Effector CD4-positive, alpha-beta T cell (primary cell): ENCODE measurements around the gene CEP164.
"Not testable (repeated sequence)": the region's sequence is repeated elsewhere in the genome, so short reads cannot be mapped to it uniquely, and the experiment has no call there.

Experiments
- DNase-seq: peaks from one replicate; pipeline ENCODE4 v3.0.0-alpha.2; 2020

Gene CEP164

DNA sequence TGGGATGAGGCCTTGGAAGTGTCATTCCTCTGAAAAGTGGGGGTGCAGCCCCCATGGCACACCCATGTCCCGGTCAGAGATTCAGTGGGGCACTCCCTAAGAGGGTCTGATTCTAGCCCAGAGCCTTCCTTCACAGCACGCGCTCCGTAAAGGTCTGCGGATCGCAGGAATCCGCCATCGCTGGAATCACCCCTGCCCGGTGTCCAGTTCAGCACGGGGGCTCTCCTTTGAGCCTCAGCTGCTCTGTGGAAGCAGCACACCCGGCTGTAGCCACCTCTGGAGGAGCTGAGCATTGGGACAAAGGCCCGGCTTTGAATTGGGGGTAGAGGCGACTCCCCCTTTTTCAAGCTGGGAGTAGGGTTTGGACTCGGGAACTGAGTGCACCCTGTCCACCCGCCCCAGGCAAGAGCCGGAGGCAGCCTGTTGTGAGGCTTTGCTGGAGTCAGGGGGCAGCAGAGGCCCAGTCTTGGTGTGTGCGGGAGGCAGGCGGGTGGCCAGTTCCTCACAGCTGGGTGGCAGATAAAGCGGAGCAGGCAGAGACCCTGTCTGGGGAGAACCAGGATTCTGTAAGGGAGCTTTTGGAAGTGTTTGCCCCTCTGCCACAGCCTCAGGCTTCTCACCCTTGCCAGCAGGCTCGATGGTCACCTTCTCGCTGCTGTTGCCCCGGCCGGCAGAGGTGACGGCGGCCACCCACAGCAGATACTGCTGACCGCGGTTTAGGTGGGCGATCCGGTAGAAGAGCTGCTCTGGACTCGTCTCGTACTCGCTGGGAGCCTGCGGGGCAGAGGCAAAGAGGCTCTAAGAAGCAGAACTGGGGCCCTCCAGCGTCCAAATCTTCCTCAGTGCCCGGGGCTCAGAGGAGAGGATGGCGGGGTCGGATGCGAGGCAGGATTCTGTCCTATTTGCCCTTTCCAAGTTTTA lies 115.9 kb downstream of the CEP164 start:
- DNase-seq: no peak

DNA sequence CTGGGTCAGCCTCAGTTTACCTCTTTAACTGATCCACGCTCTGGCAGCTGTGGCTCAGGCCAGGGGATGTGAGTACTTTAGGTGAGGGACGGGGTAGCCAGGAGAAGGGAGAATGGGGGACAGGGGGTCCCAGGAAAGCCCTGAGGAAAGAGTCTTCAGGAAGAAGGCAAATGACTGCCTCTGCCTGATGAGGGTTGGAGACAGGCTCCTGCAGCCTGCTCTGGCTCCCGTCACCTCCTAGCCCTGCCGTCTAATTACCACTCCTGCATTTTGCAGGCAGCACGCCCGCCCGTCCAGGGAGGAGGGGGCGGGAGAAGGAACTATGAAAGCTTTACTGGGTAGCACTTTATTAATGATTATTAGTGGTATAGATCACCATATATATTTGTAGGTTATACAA lies 116.6 kb downstream of the CEP164 start:
- no peak for DNase-seq

DNA sequence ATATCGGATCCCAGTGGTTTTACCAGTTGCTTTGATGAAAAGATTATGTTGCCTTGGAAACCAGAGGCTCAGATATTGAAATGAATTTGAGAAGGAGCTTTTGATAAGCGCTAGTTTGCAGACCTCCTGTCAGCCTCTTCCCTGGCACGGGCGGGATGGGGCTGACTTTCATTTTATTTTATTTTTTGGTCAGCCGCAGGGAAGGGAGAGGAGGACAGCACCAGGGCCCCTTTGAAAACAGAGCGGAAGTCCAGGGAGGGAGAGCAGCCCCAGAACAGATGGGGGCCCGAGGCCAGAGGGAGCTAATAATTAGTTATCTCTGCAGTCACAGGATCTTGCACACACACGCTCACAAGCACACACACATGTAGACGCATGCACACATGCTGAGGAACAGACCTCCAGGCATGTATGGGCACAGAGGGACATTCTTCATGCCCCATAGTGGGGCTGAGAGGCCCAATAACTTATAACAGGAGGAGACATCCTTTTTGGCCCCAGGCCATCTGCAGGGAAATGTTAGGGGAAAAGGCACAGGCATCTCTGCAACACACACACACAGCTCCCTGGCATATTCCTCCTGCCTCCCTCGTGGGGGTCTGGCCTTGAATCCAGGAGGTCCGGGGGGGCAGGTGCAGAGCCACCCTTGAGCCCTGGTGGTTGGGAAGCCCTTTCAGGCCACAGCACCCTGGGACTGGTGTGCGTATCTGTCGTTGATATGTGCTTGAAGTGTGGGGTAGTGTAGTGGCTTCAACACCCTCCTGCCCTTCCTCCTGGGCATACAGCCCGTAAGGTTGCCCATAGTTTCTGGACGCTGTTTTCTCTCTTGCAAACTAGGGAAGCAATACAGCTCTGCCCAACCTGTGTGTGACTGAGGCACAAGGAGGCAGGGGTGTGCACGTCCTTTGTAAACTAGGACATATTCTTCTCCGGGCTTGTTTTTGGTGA lies 117.3 kb downstream of the CEP164 start:
- DNase-seq: no peak

DNA sequence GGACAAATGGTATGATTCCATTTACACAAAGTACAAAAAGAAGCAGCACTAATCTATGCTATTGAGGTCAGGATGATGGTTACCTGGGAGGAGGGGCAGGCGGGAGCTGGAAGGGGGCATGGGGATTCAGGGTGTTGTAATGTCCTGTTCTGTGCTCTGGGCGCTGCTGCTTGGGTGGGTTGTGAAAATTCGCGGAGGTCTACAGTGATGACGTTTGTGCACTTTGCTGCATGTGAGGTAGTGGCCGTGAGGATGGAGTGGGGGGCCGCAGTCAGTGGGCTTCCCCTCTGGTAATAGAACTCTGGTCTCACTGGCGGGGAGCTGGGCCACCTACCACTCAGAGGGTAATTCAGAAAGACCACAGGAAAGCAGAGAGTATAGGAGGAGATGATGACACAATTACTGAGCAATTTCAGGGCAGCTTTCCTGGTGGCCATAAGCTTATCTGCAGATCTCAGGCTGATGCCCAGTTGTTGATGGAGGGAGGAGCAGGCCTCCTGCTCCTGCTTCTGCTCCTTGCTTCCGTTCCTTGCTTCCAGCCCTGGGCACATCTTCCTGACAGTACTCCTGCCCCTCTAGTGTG lies 121.5 kb downstream of the CEP164 start:
- DNase-seq: no peak

- no peak for DNase-seq
These were observed 126.4 kb downstream of the CEP164 start for GRCh38 chr11:117453886-117454563.

DNA sequence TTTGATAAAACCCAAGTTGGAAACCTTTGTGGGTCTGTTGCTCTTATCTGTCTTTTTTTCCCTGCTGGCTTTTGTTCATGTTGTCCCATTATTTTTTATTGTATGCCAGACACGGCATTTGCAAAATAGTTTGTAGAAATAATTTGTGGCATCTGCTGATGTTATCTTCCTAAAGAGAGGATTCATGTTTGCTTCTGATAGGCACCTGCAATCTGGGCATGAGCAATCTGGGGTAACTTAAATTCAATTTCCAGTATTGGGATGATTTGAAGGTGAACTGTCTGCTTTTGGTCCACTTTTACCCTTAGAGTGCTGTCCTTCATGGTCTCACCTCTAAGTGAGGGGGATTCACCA lies 126.9 kb downstream of the CEP164 start:
- no peak for DNase-seq

DNA sequence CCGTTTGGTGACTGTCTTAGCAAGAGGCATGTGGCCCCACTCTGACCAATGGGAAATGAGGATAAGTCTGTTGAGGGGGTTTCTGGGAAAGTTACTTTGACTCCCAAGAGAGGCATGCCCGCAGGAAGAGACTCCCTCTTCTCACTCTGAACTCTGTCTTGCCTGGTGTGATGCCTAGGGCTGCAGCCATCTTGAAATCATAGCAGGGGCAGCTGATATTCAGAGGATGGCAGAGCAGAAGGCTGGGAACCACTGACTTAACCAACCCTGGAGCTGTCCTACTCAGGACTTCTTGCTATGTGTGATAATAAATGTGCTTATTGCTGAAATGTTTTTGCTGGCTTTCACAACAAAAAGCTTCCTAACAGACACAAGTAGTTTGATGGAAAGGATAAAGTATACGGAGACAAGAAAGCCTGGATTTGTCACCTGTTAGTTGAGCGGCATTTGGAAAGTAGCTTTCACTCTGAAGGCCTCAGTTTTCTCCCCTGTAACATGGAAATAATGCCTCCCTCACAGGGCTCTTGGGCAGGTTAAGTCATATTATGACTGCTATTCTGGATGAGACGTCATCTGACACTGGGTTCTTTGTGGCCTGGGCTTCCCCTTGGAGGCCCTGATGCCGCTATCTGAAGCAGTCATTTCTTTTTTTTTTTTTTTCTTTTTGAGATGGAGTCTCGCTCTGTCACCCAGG lies 128.5 kb downstream of the CEP164 start:
- no peak for DNase-seq

DNA sequence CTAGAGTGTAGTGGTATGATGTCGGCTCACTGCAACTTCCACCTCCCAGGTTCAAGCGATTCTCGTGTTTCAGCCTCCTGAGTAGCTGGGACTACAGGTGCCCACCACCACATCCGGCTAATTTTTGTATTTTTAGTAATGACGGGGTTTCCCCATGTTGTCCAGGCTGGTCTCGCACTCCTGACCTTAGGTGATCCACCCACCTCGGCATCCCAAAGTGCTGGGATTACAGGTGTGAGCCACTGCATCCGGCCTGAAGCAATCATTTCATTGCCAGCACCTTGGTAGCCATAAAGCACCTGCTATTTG lies 129.0 kb downstream of the CEP164 start:
- DNase-seq: not testable (repeated sequence)

DNA sequence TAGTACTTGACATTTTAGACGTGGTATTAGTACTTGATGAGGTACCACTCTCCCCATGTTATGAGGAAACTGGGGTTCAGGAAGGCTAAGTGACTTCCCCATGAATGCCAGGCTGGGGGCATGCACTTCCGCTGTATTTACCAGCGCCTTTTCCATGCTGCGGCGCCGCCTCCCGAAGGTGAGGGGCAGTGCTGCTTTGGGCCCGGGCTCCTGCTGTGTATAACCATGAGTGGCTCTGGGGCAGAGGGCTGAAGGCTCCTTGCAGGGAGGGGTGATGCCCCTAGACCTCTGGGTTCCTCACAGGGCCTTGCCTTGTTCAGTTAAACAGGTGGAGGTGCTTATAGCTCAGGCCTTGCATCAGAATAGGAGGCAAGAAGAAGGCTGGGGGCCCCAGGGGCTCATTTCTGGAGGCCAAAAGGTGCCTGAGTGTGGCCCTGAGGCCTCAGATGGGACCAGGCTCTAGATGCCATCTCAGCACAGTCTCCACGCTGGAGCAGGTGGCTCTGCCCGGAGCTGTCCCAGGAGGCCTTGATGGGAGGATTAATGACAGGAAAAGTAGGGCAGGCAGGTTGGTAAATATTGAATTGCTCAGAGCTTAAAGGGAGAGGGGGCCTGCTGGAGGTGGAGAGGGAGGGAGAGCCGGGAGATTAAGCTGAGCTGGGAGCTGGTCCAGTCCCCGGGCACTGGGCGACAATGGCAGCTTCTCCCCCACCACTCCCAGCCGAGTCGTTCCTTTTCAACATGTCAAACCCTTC lies 129.6 kb downstream of the CEP164 start:
- no peak for DNase-seq

- no peak for DNase-seq
These were observed 130.2 kb downstream of the CEP164 start for GRCh38 chr11:117457835-117458234.

- DNase-seq: no peak
These were observed 130.8 kb downstream of the CEP164 start for GRCh38 chr11:117458275-117459122.

- no peak for DNase-seq
These were observed 131.7 kb downstream of the CEP164 start for GRCh38 chr11:117459123-117459978.

DNA sequence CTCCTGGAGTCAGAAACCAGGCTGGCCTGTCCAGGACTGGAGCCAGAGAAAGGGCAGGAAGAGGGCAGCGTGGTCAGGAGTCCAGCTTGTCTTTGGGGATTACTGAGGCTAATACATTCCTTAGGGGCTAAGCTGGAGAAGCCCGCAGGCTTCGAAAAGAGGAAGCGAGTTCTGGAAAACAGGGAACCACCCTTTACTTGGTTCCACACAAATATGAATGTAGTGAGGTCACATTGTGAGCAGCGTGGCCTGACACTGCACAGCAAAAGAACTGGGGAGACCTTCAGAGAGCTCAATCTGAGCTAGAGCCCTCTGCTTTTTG lies 132.3 kb downstream of the CEP164 start:
- no peak for DNase-seq

DNA sequence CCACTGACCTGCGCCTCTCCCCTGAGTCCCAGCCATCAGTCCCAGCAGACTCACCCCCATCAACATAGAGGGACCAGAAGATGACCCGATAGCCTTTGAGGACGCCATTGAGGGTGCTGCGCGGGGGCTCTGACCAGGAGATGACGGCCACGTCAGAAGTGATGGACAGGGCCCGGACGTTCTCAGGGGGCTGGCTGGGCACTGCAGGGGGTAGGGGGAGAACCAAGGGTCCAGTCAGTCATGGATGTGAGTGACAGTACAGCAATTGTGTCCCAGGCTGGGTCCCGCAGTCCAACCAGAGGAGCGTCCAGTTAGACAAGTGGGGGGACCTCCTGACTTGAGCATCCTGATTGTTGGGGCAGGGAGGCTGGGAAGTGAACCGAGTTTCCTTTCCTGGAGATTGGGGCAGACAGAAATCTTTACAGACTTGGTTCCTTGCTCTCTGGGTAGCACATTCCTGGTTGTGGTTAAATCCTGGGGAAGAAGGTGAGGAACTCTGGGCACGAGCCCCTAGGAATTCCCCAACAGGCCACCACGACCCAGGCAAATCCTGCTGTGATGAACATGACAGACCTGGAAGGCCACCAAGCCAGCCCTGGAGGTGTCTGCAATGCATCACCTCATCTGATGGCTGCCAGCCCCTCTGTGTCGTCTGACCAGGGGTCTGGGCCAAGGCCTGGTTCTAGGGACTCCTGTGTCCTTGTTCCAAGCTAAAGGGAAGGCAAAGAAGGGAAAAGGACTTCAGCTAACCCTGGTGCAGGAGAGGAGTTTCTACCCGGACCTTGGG lies 133.9 kb downstream of the CEP164 start:
- no peak for DNase-seq

DNA sequence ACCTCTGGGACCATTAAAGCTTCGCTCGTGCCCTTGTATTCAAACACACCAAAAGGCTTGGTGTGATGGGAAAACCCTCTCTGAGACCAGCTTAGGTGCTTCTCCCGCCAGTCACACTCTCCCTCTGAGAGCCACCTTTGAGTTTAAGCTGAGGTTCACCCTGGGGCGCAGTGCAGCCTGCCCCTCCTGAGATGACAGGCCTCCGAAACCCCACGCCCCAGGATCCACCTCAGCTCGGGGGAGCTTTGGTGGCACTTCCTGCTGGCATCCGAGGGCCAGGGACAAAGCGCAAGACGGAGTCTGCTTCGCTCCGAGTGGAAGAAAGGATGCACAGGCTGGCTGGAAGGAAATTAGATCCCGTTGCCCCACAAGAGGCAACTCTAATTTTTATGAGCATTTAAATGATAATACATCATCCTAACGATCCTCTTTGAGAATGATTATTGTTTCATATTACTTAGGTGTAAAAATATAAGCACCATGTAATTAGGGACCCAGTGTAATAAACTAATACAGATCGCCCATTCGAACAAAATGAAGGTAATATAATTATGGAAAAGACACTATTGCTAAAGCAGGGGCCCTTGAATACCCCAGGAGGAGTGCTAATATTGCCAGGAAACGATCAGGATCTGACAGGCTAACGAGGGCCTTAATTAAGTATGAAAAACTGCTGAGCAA lies 134.7 kb downstream of the CEP164 start:
- DNase-seq: no peak

DNA sequence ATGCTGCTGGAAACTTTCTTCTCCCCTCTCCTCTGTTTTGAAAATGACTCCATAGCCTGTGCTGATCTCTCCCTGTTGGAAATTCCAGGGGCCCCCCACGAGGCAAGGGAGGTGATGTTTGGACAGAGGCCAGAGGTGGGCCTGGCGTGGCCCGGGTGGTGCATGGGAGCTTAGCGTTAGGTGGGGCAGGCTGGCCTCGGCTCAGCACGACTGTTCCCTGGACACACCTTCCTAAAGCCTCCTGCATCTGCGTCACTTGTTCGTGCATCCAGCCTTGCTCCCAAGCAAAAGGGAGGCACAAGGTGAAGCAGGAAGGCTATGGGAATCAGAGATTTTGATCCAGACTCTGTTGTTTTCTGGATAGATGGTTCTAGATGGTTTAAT lies 135.2 kb downstream of the CEP164 start:
- no peak for DNase-seq
